GM12801 (cell line): ENCODE data around the gene DAZAP2.

Source experiments
- CTCF ChIP-seq: IDR thresholded peaks from one replicate; pipeline ENCODE4 v1.5.1; 2011; ENCODE audit warnings: control low read depth; ENCODE audit not compliant: insufficient read length; ENCODE audit errors: extremely low read depth

The DAZAP2 gene

DNA sequence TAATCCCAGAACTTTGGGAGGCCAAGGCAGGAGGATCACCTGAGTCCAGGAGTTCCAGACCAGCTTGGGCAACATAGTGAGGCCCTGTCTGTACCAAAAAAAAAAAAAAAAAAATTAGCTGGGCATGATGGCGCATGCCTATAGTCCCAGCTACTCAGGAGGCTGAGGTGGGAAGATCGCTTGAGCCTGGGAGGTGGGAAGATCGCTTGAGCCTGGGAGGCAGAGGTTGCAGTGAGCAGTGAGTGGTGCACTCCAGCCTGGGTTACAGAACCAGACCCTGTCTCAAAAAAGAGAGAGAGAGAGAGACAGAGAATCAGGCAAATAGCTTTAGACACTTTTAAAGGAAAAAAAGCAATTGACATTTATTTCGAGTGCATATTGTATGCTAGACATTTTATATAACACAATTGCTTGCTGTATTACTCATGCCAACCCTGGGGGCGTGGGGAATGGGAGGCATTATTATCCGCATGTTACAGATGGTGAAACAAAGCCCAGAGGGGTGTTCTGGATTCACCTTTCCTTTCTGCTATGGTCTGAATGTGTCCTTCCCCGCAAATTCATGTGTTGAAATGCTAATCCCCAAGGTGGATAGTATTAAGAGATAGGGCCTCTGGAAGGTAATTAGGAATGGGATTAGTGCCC lies 30.5 kb upstream of the DAZAP2 start:
- TF ChIP-seq CTCF: no peak

DNA sequence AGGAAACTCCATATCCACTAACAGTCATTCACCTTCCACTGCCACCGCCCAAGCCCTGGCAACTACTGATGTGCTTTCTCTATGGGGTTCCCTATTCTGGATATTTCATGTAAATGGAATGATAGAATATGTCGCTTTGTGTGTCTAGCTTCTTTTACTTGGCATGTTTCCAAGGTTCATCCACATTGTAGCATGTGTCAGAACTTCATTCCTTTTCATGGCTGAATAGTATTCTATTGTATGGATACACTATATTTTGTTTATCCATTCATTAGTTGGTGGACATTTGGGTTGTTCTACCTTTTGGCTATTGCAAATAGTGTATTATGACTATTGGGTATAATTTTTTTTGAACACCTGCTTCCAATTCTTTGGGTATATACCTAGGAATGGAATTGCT lies 29.4 kb upstream of the DAZAP2 start:
- no peak for TF ChIP-seq CTCF

- no peak for TF ChIP-seq CTCF
These were observed 27.8 kb upstream of the DAZAP2 start for GRCh38 chr12:51210690-51211395.

DNA sequence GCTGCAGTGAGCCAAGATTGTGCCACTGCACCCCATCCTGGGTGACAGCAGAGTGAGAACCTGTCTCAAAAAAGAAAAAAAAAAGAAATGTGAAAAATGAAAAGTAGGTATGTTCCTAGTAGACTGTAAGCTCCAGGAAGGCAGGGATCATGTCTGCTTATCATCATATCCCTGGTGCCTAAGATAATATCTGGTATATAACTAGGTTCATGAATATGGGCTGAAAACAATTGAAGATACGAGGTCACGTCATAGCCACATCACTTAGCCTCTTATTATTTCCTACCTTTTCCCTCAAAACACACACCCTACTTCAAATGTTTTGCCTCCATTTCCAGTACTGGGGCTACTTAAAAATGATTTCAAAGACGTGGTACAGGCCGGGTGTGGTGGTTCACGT lies 23.7 kb upstream of the DAZAP2 start:
- no peak for TF ChIP-seq CTCF

- TF ChIP-seq CTCF: no peak
These were observed 22.0 kb upstream of the DAZAP2 start for GRCh38 chr12:51216642-51217041.

DNA sequence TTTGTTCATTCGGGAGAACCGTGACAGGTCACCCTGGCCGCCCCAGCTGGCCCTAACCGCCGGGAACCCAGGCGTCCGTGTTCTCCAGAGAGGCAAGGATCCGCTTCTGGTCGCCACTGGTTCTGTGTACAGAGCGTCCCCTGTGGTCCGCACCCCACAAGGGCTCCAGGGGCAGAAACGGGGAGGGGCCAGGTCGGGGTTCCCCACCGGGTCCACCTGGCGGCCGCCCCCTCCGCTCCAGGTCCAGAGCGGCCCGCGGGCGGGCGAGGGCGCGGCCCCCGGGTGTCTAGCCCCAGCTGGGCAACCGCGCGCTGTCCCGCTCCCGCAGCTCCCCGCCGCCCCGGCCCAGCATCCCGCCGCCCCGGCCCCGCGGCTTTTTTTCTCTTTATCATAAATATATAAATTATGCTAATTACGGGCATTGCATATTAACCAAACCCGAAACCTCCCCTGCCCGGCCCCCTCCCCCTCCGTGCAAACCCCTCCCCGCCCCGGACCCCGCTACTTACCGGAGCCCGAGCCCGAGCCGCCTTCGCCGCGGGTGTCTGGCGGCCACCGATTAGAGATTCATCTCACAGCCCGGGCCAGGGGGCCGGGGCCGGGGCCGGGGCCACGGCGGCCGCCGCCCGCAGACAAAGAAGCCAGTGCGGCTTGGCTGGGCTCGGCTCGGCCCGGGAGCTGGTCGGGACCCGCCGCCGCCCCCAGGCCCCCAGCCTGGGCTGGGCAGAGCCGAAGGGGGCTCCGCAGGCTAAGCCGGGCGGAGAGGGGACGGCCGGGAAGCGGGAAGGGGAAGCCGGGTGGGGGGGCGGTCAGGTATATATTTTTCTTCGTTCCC lies 21.3 kb upstream of the DAZAP2 start:
- TF ChIP-seq CTCF: no peak

GRCh38 chr12:51217968-51218606 lies 20.5 kb upstream of the DAZAP2 start, which contains the start of gene POU6F1:
Gene POU6F1 (minus strand): TSS chr12:51218062. CDS start chr12:51206836, 11,226 bp downstream.
- TF ChIP-seq CTCF: no peak
